Activated CD4-positive, alpha-beta memory T cell treated with anti-CD3 and anti-CD28 coated beads for 36 hours (primary cell): ENCODE data around the gene SURF1. TPM values are rescaled to one million over a fixed set of nuclear protein-coding genes. Genes with fewer than 3 reads are reported as not detected.
A peak's percentile ranks its signal among the peaks of the same experiment; 100 is the strongest.

Experiments used
- CTCF ChIA-PET: fragments of 350-600 bp; sonication (Branson Sonifier 250); formaldehyde crosslinking; loops from one replicate; lab custom pipeline; 2021; ENCODE audit warnings: antibody characterized with exemption, inconsistent platforms; lab: Charles Lee
- POLR2A ChIA-PET: fragments of 350-600 bp; sonication (Branson Sonifier 250); formaldehyde crosslinking; loops from one replicate; lab custom pipeline; 2021; ENCODE audit warnings: antibody characterized with exemption; lab: Charles Lee
- DNase-seq: peaks from one replicate; pipeline ENCODE4 v3.0.0-alpha.2; 2020
- H3K27ac Mint-ChIP-seq: one replicate; pipeline ENCODE4 v1.8.0; 2021; ENCODE audit warnings: mixed read lengths
- H3K27me3 Mint-ChIP-seq: one replicate; pipeline ENCODE4 v1.8.0; 2021; ENCODE audit warnings: mixed read lengths
- H3K36me3 Mint-ChIP-seq: one replicate; pipeline ENCODE4 v1.8.0; 2021; ENCODE audit warnings: mixed read lengths
- H3K4me1 Mint-ChIP-seq: one replicate; pipeline ENCODE4 v1.8.0; 2021; ENCODE audit warnings: low read depth, mixed read lengths
- H3K4me3 Mint-ChIP-seq: one replicate; pipeline ENCODE4 v1.8.0; 2021; ENCODE audit warnings: mild to moderate bottlenecking, mixed read lengths
- H3K9me3 Mint-ChIP-seq: one replicate; pipeline ENCODE4 v1.8.0; 2021; ENCODE audit warnings: mixed read lengths
- intact Hi-C: fragments of 100-400 bp; cut with micrococcal nuclease; formaldehyde crosslinking; loops from one replicate; pipeline ENCODE4 v1.15.1; 2023
- total RNA-seq, 2 experiments: library from RNA; stranded (reverse); gene quantifications; one replicate each; pipeline ENCODE4 v1.2.3, GENCODE V29; 2021

Gene SURF1
- total RNA-seq, 2 experiments from 2014 or later: 24.7 to 26.0 TPM

GRCh38 chr9:133372144-133372543, 15.9 kb upstream of the SURF1 start:
- peak; percentile 31 for DNase-seq
- intact Hi-C loops: loop anchor here (5.0 to 10.0 kb wide), 2 partner anchors 225 to 1023 kb away; no protein-coding TSS in a partner anchor

GRCh38 chr9:133371261-133371711, 15.0 kb upstream of the SURF1 start:
- CTCF ChIA-PET: interaction anchor here (0.8 to 6.5 kb wide), 9 partner anchors 9 to 50 kb away, joined by 4 to 76 read pairs (median 5); partner anchors contain the start of genes MED22, RPL7A, SURF1 and SURF2
- DNase-seq: peak; percentile 94
- intact Hi-C loops: loop anchor here (1.0 to 10.0 kb wide), 8 partner anchors 15 to 1024 kb away; partner anchors contain the start of genes CACFD1, MED22, REXO4 and RPL7A
- H3K27ac Mint-ChIP-seq: peak overlapping the region; percentile 96
- no peaks in the 10 kb centered on the region for H3K9me3 Mint-ChIP-seq
- peaks cover 77% of the 10 kb centered on the region for H3K36me3 Mint-ChIP-seq
- H3K4me3 Mint-ChIP-seq: peak overlapping the region; percentile 77
- no peaks in the 10 kb centered on the region for H3K27me3 Mint-ChIP-seq
- POLR2A ChIA-PET: interaction anchor here (0.8 to 14.2 kb wide), 7 partner anchors 17 to 341 kb away, joined by 3 to 381 read pairs (median 3); partner anchors contain the start of genes GTF3C5, MED22, REXO4 and RPL7A
- H3K4me1 Mint-ChIP-seq: peaks cover 68% of the 10 kb centered on the region

More at GRCh38 chr9:133372144-133372543, 15.9 kb upstream of the SURF1 start:
- Mint-ChIP-seq H3K27ac (peak overlapping the region; percentile 96), H3K4me1 (peaks cover 65% of the 10 kb centered on the region), H3K36me3 (peaks cover 69% of the 10 kb centered on the region), H3K4me3 (peak overlapping the region; percentile 77), H3K27me3 (no peaks in the 10 kb centered on the region), H3K9me3 (no peaks in the 10 kb centered on the region)
- ChIA-PET CTCF (interaction anchor here (1.0 to 6.5 kb wide), 9 partner anchors 15 to 114 kb away, joined by 3 to 76 read pairs (median 4); partner anchors contain the start of genes MED22, RPL7A, SURF1 and SURF2), POLR2A (interaction anchor here (0.7 to 14.2 kb wide), 6 partner anchors 7 to 1022 kb away, joined by 3 to 381 read pairs (median 8); partner anchors contain the start of genes MED22, REXO4, RPL7A and SURF1)

- CTCF ChIA-PET: interaction anchor here (0.8 to 6.5 kb wide), 9 partner anchors 8 to 51 kb away, joined by 3 to 76 read pairs (median 5); partner anchors contain the start of genes MED22, RPL7A, SURF1 and SURF2
- peaks cover 74% of the 10 kb centered on the region for H3K4me1 Mint-ChIP-seq
- no peaks in the 10 kb centered on the region for H3K27me3 Mint-ChIP-seq
- intact Hi-C loops: loop anchor here (1.0 to 10.0 kb wide), 8 partner anchors 14 to 1024 kb away; partner anchors contain the start of genes CACFD1, MED22, REXO4 and RPL7A
- peak; percentile 76 for DNase-seq
- POLR2A ChIA-PET: interaction anchor here (0.8 to 14.2 kb wide), 7 partner anchors 16 to 340 kb away, joined by 3 to 381 read pairs (median 3); partner anchors contain the start of genes GTF3C5, MED22, REXO4 and RPL7A
- peak overlapping the region; percentile 96 for H3K27ac Mint-ChIP-seq
- peak overlapping the region; percentile 77 for H3K4me3 Mint-ChIP-seq
- no peaks in the 10 kb centered on the region for H3K9me3 Mint-ChIP-seq
- H3K36me3 Mint-ChIP-seq: peaks cover 82% of the 10 kb centered on the region
These were observed 14.4 kb upstream of the SURF1 start for GRCh38 chr9:133370685-133371084.

GRCh38 chr9:133369933-133370332, 13.6 kb upstream of the SURF1 start:
- Mint-ChIP-seq H3K4me3 (peak overlapping the region; percentile 77), H3K27me3 (no peaks in the 10 kb centered on the region), H3K4me1 (peaks cover 74% of the 10 kb centered on the region), H3K27ac (peak overlapping the region; percentile 96), H3K9me3 (no peaks in the 10 kb centered on the region), H3K36me3 (peaks cover 87% of the 10 kb centered on the region)
- POLR2A ChIA-PET: interaction anchor here (1.5 to 14.2 kb wide), 3 partner anchors 16 to 255 kb away, joined by 3 to 381 read pairs (median 15); partner anchors contain the start of genes MED22, REXO4, RPL7A and SURF1
- intact Hi-C loops: loop anchor here (2.0 to 10.0 kb wide), 3 partner anchors 49 to 1025 kb away; partner anchors contain the start of gene REXO4
- peak; percentile 83 for DNase-seq
- CTCF ChIA-PET: interaction anchor here (0.8 to 6.5 kb wide), 3 partner anchors 12 to 37 kb away, joined by 3 to 76 read pairs (median 69); partner anchors contain the start of genes MED22, RPL7A, SURF1 and SURF2

- CTCF ChIA-PET: interaction anchor here (4.1 to 6.5 kb wide), 2 partner anchors 12 to 20 kb away, joined by 69 to 76 read pairs; partner anchors contain the start of genes MED22, RPL7A, SURF1 and SURF2
- Mint-ChIP-seq H3K9me3 (no peaks in the 10 kb centered on the region), H3K36me3 (peaks cover 84% of the 10 kb centered on the region), H3K4me1 (peaks cover 71% of the 10 kb centered on the region), H3K27ac (peak overlapping the region; percentile 96), H3K27me3 (no peaks in the 10 kb centered on the region), H3K4me3 (peak overlapping the region; percentile 77)
- POLR2A ChIA-PET: interaction anchor here (4.9 to 14.2 kb wide), 2 partner anchors 15 to 48 kb away, joined by 15 to 381 read pairs; partner anchors contain the start of genes MED22, REXO4, RPL7A and SURF1
- intact Hi-C loops: no loop called here
- DNase-seq: no peak
These were observed 13.1 kb upstream of the SURF1 start for GRCh38 chr9:133369422-133369821.

DNA sequence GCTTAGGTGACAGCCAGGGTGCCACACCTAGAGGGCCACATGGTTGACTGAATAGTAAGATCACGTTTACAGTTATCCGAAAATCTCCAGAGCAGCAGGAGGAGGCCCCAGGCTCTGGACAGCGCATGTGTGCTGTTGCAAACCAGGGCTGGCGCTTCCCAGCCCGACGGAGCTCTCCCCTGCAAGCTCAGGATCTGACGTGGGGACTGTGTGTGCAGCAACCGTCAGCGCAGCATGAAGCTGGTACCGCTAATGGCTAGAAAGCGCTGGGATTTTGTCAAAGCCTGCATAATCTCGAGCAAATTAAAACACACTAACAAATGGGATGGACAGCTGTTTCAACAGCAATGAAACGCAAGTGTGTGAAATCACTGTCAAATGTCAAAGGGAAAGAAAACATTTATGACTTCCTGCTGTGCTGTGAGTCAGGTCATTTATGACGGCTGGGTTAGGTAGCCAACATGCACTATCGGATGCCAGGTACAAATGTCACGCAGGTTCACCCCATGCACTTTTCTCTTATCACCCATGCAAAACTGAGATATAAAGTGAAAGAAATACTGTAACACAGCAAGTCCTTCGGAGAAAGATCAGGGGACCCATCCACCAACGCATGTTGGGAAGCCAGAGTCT, 12.1 kb upstream of the SURF1 start:
- no peak for DNase-seq
- CTCF ChIA-PET: interaction anchor here (1.0 to 1.1 kb wide), 2 partner anchors 9 to 12 kb away, joined by 3 to 10 read pairs; partner anchors contain the start of genes SURF1 and SURF2
- peaks cover 89% of the 10 kb centered on the region for H3K36me3 Mint-ChIP-seq
- peak overlapping the region; percentile 63 for H3K4me3 Mint-ChIP-seq
- intact Hi-C loops: no loop called here
- H3K27ac Mint-ChIP-seq: peak overlapping the region; percentile 96
- peaks cover 65% of the 10 kb centered on the region for H3K4me1 Mint-ChIP-seq
- POLR2A ChIA-PET: interaction anchor here (14.2 kb wide), 1 partner anchor 14 kb away, joined by 381 read pairs; the partner anchor contains the start of genes MED22, RPL7A, SURF1 and SURF2
- H3K27me3 Mint-ChIP-seq: no peaks in the 10 kb centered on the region
- H3K9me3 Mint-ChIP-seq: no peaks in the 10 kb centered on the region

DNA sequence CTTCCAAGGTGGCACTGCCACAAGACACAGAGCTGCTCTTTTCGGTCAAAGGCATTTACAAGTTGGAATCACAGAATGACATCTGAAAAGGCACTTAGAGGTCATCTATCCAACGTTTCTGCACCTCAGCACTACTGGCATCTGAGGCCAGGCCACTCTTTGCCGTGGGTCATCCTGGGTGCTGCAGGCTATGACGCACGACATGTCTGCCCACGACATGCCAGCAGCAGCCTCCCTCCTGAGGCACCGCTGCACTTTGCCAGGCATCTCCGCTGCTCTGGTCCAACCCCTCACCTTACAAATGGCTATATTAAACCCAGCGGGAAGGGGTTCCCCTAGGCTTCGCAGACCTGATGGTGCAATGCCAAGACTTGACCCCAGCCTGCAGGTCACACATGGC, 11.5 kb upstream of the SURF1 start:
- ChIA-PET CTCF (interaction anchor here (1.0 to 1.1 kb wide), 2 partner anchors 8 to 12 kb away, joined by 3 to 10 read pairs; partner anchors contain the start of genes SURF1 and SURF2), POLR2A (interaction anchor here (14.2 kb wide), 1 partner anchor 13 kb away, joined by 381 read pairs; the partner anchor contains the start of genes MED22, RPL7A, SURF1 and SURF2)
- Mint-ChIP-seq H3K36me3 (peaks cover 88% of the 10 kb centered on the region), H3K4me3 (no peak overlapping the region), H3K27me3 (no peaks in the 10 kb centered on the region), H3K27ac (peak overlapping the region; percentile 96), H3K9me3 (no peaks in the 10 kb centered on the region), H3K4me1 (peaks cover 61% of the 10 kb centered on the region)
- no peak for DNase-seq
- intact Hi-C loops: no loop called here

GRCh38 chr9:133367221-133367620, 10.9 kb upstream of the SURF1 start:
- Mint-ChIP-seq H3K27ac (no peak overlapping the region), H3K27me3 (no peaks in the 10 kb centered on the region), H3K9me3 (no peaks in the 10 kb centered on the region), H3K36me3 (peaks cover 87% of the 10 kb centered on the region), H3K4me1 (peaks cover 56% of the 10 kb centered on the region), H3K4me3 (no peak overlapping the region)
- ChIA-PET POLR2A (interaction anchor here (14.2 kb wide), 1 partner anchor 13 kb away, joined by 381 read pairs; the partner anchor contains the start of genes MED22, RPL7A, SURF1 and SURF2), CTCF (no interaction called here)
- DNase-seq: no peak
- intact Hi-C loops: no loop called here

DNA sequence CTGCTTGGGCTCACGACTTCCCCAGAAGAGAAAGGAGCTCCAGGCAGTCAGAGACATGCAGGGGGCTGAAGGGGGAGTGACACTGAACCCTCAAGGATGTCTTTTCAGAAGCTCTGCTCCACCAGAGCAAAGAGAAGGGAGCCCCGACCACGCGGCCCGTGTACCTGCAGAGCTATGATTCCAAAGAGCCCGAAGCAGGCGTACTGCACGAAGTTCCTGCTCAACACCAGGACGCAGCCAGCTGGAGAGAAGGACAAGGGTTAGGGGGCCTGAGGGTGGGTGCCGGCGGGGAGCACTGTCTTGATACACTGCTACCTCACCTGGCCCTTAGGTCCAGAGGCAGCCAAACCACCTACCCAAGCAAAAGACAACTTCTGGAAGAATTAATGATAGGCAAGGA, 10.1 kb upstream of the SURF1 start:
- DNase-seq: no peak
- ChIA-PET POLR2A (interaction anchor here (1.0 to 14.2 kb wide), 2 partner anchors 12 to 19 kb away, joined by 4 to 381 read pairs; partner anchors contain the start of genes MED22, RPL7A, SURF1 and SURF2), CTCF (interaction anchor here (1.1 to 1.4 kb wide), 2 partner anchors 11 to 120 kb away, joined by 3 read pairs; partner anchors contain the start of gene SURF1)
- Mint-ChIP-seq H3K4me3 (no peak overlapping the region), H3K27me3 (no peaks in the 10 kb centered on the region), H3K27ac (no peak overlapping the region), H3K4me1 (peaks cover 55% of the 10 kb centered on the region), H3K9me3 (no peaks in the 10 kb centered on the region), H3K36me3 (peaks cover 87% of the 10 kb centered on the region)
- intact Hi-C loops: no loop called here

GRCh38 chr9:133362359-133363044, 6.2 kb upstream of the SURF1 start:
- H3K36me3 Mint-ChIP-seq: peaks cover 68% of the 10 kb centered on the region
- no peak overlapping the region for H3K4me3 Mint-ChIP-seq
- DNase-seq: no peak
- CTCF ChIA-PET: interaction anchor here (1.1 kb wide), 1 partner anchor 8 kb away, joined by 4 read pairs; no protein-coding TSS in a partner anchor
- no peaks in the 10 kb centered on the region for H3K27me3 Mint-ChIP-seq
- H3K4me1 Mint-ChIP-seq: peaks cover 53% of the 10 kb centered on the region
- no peaks in the 10 kb centered on the region for H3K9me3 Mint-ChIP-seq
- POLR2A ChIA-PET: interaction anchor here (1.7 to 14.2 kb wide), 2 partner anchors 8 to 10 kb away, joined by 7 to 381 read pairs; partner anchors contain the start of genes MED22, RPL7A, SURF1 and SURF2
- intact Hi-C loops: no loop called here
- no peak overlapping the region for H3K27ac Mint-ChIP-seq
